GM19238 (cell line): ENCODE data around the gene ENC1.
"Not testable (repeated sequence)": the region's sequence is repeated elsewhere in the genome, so short reads cannot be mapped to it uniquely, and the experiment has no call there.

Experiments used
- DNase-seq: peaks from one replicate; pipeline ENCODE4 v3.0.0; 2011; ENCODE audit warnings: low spot score; ENCODE audit not compliant: insufficient read length

ENC1 gene, protein sequence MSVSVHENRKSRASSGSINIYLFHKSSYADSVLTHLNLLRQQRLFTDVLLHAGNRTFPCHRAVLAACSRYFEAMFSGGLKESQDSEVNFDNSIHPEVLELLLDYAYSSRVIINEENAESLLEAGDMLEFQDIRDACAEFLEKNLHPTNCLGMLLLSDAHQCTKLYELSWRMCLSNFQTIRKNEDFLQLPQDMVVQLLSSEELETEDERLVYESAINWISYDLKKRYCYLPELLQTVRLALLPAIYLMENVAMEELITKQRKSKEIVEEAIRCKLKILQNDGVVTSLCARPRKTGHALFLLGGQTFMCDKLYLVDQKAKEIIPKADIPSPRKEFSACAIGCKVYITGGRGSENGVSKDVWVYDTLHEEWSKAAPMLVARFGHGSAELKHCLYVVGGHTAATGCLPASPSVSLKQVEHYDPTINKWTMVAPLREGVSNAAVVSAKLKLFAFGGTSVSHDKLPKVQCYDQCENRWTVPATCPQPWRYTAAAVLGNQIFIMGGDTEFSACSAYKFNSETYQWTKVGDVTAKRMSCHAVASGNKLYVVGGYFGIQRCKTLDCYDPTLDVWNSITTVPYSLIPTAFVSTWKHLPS

DNA sequence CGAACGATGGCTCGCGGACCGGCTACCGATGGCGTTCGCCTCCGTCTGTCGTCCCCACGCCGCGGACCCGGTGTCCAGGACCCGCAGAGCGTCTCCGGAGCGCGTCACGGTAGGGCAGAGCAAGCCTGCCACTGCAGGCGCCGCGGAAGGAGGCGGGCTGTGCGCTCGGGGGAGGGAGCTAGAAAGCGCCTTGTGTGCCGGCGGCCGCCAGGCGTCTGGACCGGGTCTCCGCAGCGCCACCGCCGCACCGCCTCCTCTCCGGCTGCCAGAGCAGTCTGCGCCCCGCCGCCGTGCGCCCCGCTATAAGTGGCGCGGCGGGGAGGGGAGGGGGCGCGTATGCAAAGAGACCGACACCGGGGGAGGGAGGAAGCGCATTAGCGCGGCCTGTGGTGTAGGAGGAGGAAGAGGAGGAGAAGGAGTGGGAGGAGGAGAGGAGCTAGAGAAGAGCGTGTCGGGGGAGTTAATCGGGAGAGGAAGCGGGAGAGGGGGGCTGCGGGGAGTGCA lies at the start of gene ENC1:
ENC1 (minus strand) TSS at position 279 of the 504 bp plus-strand sequence. CDS start 4,243 bp downstream, outside the sequence.
- peak; percentile 49 for DNase-seq

DNA sequence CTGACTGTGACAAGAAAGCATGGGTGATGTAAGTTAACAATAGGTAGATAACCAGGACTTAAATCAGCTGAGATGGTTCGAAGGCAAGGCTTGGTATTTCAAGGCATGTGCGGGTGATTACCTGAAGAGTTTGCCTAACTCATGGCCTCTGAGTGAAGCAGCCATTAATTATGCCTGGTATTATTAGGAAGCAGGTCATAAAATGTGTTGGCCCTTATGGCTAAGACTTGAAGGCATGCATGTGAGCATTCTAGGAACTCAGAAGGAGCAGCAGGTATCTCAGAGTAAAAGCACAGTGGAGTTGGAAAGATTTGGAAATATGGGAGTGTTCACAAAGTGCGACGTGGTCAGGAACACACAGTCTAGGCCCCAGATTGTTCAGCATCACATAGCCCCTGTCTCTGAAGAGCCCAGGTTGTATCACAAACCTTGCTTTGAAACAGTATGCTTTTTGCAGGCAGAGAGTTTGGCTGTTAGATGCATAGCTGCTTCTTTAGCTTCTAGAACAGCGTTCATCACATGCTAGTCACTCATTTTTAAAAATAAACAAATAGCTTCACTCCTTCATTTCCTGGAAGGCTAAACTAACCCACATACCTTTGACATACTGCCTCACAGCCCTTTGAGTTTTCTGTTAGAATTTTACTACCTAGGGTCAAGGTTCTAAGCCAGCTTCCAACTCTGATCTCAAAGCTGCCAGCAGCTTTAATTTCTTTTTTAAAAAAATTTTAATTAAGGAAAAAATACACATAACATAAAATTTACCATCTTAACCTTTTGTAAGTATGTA lies 46.6 kb upstream of the ENC1 start:
- DNase-seq: no peak

- peak; percentile 30 for DNase-seq
These were observed 45.6 kb upstream of the ENC1 start for GRCh38 chr5:74685979-74686631.

- DNase-seq: peak; percentile 63
These were observed 44.6 kb upstream of the ENC1 start, which contains the start of gene HEXB for GRCh38 chr5:74684900-74685851. Gene HEXB (plus strand): TSS chr5:74685233. CDS start chr5:74685261, 28 bp downstream.

GRCh38 chr5:74679966-74680365 lies 39.4 kb upstream of the ENC1 start:
- no peak for DNase-seq

DNA sequence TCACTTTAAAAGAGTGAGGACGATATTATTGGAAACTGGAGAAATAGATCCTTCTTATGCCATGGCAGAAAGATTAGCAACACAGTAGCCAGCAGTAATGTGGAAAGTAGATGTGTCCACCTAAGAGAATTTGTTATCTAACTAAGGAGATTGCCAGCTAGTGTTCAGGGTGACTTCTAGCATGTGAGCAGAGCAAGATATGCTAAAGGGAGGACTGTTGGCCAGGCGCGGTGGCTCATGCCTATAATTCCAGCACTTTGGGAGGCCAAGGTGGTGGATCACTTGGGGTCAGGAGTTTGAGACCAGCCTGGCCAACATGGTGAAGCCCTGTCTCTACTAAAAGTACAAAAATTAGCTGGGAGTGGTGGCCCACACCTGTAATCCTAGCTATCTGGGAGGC lies 38.8 kb upstream of the ENC1 start:
- DNase-seq: not testable (repeated sequence)

DNA sequence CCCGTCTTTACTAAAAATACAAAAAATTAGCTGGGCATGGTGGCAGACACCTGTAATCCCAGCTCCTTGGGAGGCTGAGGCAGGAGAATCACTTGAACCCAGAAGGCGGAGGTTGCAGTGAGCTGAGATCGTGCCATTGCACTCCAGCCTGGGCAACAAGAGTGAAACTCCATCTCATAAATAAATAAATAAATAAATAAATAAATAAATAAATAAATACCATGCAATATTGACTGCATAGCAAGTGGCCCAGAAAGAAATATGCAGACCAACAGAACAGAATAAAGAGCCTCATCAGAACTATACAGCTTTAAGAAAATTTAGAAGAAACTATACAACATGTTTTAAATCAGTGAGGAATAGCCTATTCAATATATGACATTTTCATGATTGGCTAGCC lies 37.6 kb upstream of the ENC1 start:
- DNase-seq: not testable (repeated sequence)

DNA sequence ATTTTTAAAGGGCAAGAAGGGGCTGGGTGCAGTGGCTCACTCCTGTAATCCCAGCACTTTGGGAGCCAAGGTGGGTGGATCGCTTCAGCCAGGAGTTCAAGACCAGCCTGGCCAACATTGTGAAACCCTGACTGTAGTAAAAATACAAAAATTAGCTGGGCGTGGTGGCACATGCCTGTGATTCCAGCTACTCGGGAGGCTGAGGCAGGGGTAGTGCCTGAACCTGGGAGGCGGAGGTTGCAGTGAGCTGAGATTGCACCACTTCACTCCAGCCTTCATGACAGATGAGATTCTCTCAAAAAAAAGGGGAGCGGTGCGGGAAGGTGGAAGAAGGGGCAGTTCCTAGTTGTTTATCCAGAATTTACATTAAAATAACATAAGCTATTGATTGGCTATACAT lies 35.9 kb upstream of the ENC1 start:
- DNase-seq: not testable (repeated sequence)

DNA sequence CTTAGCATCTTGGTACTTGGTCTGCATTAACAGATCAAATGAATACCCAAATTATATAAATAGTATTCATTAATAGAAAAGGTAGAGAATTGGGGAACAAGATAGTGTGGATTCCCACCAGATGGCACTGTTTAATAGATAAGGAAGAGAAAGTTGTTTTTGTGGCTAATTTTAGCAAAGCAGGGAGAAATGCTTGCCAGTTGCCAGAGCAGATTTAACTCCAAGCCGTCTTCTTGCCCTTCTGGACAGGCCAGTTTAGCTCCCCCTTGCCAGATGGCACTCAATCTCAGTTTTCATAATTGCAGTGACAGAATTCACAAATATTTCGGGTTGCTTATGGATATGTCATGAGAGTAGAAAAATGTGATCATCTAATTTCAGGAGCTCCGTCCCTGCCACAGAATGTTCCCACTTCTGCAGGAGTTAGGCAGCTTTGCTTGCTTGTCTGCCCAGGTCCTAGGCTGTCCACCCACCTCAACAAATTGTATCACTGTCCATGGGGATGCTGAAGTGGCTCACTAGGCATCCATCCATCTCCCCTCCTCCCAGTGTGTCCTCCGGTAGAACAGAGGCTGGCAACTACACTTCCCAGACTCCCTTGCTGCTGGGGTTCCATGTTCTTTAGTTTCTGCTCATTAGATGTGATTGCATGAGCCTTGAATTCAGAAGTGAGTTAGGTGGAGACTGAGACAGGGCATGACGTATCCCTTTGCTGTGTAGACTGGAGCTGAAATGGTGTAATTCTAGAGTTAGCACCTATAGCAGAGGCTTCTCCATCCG lies 32.7 kb upstream of the ENC1 start:
- DNase-seq: no peak

DNA sequence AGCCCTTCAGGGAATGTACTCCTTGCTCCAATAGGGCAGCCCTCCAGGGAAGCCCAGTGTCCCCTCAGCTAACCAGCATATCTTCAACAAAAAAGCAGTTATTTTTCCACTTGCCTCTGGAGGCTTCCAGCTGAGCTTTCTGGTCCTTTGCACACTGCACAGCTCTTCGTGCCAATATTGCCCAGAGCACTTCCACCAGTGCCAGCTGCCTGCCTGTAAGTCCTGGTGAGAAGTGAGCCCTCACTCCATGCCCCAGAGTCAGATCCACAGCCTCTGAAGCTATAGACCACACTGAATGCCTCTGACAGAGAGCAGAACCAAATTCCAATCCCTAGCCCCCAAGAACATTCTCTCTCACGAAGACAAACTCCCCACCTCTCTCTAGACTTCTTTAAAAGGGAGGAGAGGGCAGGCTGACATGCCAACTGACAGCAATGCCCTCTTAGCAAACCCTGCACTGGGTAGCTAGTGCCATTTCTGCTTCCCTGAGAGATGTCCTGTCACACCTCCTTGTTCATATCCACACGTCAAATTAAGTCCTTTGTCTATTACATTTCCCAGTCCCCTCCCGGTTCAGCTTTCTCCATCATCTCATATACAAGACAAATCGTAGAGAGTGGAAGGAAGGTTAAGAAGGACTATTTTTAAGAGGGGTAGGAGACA lies 31.8 kb upstream of the ENC1 start:
- DNase-seq: no peak

GRCh38 chr5:74670396-74671038 lies 30.0 kb upstream of the ENC1 start:
- DNase-seq: no peak

- no peak for DNase-seq
These were observed 29.3 kb upstream of the ENC1 start for GRCh38 chr5:74669821-74670220.

DNA sequence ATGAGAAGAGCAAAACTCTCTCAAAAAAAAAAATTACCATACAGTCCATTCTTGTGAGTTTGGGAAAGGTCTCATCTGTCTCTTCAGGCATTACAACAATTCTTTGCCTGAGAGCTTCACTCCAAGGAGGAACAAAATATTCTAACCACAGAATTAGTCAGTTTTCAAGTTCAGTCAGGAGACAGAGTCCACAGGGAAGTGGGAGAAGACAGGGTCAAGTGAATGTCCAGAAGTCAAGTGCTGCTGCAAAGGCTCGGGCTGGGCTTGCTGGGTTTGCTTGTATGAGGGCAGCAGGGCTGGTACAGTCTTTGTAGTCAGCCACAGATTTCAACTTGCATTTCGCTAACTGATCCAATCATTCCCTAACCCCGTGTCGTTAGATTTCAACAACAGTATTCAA lies 26.9 kb upstream of the ENC1 start:
- no peak for DNase-seq

- DNase-seq: no peak
These were observed 25.3 kb upstream of the ENC1 start for GRCh38 chr5:74665816-74666215.

GRCh38 chr5:74665273-74665672 lies 24.7 kb upstream of the ENC1 start:
- no peak for DNase-seq

DNA sequence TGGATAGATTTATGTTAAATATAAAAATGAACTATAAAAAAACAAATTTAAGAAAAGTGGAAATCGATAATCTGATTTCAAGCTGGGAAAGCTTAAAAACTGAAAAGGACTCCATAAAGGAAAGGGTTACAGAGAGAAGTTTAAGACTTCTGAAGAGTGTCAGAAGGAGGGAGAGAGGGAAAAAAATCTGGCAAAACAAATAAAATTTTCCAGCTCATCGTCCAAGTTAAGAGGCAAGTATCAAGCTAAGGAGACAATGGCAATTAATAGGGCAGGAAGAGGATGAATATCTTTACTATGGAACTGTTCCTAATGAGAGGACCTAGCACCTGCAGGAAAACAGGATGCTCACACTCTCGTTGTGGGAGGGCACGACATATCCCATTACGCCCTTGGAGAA lies 24.0 kb upstream of the ENC1 start:
- DNase-seq: no peak

DNA sequence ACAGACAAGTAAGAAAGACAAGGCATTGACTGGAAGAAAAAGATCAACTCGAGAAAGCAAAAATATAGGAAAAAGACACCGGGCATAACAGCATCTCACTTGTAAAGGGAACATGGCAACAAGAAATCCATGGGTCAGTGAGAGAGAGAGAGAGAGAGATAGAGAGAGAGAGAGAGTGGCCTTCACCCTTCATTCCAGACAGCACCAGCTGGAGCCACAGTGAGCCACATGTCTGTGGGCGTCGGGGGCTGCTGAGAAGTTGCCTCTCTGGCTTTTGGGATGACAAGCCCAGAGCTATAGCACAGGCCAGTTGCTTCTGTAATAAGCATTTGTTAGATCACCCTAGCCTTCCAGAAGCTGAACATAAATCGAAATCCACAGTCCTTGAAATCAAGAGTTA lies 20.3 kb upstream of the ENC1 start:
- no peak for DNase-seq

- no peak for DNase-seq
These were observed 19.6 kb upstream of the ENC1 start for GRCh38 chr5:74660140-74660539.
